SHP77 treated with DMSO at 0.1 percent for 48 hours (cell line): ENCODE measurements around the gene ZNF160.
"Not testable (repeated sequence)": the region's sequence is repeated elsewhere in the genome, so short reads cannot be mapped to it uniquely, and the experiment has no call there.

Source experiments
- DNase-seq: peaks from one replicate; lab custom pipeline; 2025; lab: John Stamatoyannopoulos, UW

Gene ZNF160

DNA sequence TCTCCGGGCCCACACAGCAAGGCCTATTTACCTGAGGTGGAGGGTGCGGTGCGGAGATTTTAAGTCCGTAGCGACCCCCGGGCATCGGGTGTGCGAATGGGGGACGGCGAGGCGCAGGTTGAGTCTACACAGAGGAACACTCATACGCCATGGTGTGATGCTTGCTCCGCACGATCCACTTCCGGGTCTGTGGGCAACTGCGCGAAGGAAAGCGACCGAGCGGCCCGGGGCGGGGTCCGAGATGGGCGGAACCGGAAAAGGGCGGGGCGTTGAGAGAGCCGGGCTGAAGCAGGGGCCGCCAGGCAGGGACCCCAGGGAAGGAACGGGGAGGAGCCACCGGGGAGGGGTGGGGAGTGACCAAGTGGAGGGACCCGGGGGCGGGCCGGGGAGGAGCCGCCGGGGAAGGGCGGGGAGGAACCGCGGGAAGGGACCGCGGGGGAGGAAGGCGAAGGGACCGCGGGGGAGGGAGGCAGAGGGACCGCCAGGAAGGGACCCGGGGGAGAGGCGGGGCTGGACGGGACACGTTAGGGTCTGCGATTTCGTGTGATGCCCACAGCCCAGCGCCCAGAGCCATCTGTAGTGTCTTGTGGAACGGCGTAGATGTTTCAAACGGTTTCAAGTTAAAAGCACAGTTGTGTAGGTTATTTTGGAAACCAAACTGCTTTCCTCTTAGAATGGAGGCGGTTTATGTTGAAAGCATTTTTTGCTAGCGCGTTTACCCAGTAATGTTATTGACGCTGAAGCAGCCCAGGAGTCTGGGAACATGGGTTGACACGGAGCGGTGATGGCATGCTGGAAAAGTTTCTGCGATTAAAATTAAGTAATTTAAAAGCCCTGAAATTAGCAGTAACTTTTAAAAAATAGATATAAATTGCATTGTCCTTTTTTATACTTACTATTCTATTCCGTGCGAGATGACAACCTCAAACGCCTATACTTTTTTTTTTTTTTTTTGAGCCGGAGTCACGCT lies at the start of gene ZNF160:
TSS of gene ZNF160 (minus strand) at position 189 of the 970 bp plus-strand sequence. CDS start 17,146 bp downstream, outside the sequence.
- DNase-seq = peak; percentile 81

DNA sequence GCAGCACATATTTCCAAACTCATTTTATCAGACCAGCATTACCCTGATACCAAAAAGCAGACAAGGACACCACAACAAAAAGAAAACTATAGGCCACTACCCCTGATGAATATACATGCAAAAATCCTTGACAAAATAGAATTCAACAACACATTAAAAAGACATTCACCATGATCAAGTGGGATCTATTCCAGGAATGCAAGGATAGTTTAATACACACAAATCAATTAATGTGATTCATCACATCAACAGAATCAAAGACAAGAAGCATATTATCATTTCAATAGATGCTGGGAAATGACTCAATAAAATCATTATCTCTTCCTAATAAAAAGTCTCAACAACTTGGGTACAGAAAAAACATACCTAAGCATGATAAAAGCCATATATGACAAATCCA lies 44.4 kb upstream of the ZNF160 start:
- DNase-seq = no peak

DNA sequence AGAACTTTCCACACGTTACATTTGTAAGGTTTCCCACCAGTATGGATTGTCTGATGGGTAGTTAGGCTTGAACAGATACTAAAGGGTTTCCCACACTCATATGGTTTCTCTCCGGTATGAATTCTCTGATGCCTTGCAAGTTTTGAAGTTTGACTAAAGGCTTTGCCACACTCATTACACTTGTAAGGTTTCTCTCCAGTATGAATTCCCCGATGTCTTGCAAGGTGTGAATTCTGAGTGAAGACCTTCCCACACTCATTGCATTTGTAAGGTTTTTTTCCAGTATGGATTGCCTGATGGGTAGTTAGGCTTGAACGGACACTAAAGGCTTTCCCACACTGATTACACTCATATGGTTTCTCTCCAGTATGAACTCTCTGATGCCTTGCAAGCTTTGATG lies 37.1 kb upstream of the ZNF160 start:
- no peak for DNase-seq

DNA sequence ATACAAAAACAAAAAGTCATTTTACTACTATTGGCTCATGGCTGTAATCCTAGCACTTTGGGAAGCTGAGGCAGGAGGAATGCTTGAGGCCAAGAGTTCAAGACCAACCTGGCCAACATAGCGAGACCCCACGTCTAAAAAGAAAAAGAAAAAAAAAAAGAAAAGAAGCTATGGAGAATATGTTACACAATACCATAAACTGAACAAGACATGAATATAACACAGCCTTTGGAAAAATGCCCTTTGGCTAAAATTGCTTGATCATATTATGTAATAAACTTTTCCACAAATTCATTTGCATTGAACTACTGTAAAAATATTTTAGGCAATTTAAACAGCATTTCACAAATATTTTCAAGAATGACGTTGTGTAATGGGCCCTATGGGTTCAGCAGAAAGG lies 33.2 kb upstream of the ZNF160 start:
- DNase-seq = no peak

DNA sequence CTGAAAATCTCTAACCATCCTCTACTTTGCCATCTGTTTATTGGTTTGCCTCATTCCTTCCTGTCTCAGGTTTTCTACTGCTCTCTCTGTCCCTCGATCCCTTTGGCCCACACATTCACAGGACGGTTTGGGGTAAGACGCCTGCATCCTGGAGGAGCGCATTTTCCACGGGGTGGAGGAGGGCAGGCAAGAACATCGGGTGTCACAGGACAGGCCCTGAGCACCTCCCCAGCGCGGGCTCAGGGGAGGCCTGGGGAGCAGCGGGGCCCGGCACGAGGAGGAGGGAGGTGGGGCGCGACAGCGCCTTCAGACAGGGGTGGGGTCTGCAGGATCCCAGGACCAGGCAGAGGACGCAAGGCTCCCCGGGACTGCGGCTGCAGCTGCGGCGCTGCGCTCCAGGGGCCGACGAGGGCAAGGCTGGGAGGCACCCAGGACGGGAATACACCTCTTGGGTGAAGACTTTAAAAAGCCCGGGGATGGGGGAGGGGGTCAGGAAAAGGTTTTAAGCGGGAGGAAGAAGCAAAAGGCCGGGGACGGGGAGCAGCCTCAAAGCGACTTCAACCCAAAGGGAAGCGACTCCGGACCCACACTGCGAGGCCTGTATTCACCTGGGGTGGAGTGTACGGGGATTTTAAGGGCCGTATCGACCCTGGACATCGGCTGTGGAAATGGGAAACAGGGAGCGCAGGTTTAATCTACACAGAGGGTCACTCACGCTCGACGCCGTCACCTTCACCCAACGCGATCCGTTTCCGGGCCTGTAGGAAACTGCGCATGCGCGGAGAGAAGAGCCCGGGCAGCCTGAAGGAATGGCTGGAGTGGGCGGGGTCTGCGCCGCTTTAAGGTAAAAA lies 29.1 kb upstream of the ZNF160 start, which contains the start of gene ZNF415:
TSS of gene ZNF415 (minus strand) at position 770 of the 851 bp plus-strand sequence. CDS start 10,234 bp downstream, outside the sequence.
- DNase-seq = no peak

DNA sequence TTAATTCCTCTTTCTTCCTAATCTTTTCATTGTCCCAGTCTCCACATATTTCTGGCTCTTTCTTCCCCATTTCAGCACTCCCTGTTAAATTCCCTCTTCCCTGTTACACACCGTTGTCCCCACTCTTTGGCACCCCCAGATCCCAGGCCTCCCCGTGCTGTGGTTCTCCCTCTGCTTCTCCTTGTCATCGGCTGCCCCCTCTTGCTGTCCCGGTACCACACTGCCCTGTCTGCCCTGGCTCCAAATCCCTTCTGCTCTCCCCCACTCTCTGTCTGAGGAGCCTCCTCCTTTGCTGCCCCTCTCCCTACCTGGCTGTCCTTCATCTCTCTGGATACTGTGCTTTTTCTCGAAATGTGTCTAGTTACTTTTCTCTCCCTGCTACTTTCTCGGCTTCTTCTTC lies 28.5 kb upstream of the ZNF160 start:
- DNase-seq = no peak

DNA sequence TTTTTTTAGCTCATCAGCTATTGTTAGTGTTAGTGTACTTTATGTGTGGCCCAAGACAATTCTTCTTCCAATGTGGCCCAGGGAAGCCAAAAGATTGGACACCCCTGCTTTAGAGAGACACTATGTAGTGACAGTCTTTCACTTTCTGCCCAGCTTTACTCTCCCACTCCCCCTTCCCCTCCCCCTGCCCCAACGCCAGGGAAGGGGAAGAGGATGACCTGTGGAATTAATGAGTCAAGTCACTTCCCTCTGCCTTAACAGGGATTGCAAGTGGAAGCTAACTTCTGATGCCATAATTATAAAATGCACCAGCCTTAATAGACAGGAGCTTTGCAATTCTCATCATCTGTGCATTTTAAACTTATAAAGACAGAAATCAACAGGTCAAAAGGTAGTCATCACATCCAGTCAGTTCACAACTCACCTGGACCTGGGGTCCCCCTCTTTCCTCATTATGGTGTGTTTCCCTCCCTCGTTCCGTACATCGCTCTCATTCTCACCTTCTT lies 27.9 kb upstream of the ZNF160 start:
- no peak for DNase-seq

DNA sequence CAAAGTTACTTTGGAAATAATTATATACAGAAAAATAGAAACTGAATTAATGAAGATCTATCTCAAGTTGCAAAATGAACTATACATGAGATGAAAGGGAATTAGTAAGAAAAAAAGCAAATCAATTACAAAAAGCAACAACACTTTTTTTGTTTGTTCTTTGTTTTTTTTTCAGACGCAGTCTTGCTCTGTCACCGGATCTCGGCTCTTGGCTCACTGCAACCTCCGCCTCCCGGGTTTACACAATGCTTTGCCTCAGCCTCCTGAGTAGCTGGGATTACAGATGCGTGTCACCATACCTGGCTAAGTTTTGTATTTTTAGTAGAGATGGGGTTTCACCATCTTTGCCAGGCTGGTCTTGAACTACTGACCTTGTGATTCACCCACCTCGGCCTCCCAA lies 27.3 kb upstream of the ZNF160 start:
- no peak for DNase-seq

DNA sequence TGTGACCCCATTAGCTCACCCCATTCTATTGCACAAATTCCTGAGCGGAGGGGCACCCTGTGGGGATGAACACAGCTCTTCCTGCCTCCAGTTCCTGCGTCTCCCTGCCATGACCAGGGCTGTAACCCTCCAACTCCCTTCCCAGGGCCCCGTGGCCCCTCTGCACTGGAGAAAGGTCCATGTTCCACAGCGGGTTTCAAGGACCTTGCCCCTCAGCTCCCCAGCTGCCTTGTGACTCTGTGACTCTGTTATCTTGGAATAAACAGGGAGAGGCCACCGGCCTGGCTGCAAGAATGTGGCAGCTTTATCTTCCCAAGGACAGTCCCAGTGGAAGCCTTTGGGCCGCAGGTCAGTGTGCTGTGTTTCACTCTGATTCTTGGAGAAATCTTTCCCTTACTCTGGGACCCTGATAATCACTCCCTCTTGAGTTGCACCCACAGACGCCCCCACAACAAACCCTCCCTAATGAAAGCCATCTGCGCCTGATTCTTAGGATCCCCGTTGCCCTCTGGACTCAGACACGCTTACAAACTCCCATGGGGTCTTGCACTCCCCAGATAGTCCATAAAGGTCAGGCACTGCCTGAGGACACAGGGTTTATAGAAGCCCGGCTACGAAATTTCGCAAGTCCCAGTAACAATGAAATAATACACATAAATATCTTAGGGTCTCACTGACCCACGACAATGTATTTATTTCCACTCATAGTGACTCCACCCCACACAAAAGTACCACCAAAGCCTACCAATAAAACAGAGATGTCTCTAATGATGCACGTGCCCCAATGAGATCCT lies 23.7 kb upstream of the ZNF160 start:
- not testable (repeated sequence) for DNase-seq

DNA sequence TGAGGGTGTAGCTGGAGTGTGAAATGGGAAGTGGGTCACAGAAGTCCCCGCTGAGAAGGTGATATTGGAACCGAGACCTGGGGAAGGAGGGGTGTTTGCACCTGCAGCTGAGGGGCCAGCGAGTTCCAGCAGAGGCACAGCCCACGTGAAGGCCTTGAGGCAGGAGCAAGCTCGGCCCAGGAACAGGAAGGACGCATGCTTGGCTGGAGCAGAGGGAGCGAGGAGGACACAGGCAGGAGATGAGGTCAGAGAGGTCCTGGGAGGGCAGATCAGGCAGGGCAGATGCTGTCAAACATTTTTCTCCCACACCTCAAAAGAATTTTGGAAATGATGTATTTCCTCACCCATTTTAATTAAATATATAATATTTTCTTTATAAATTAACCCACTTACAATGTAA lies 20.2 kb upstream of the ZNF160 start:
- DNase-seq = no peak

DNA sequence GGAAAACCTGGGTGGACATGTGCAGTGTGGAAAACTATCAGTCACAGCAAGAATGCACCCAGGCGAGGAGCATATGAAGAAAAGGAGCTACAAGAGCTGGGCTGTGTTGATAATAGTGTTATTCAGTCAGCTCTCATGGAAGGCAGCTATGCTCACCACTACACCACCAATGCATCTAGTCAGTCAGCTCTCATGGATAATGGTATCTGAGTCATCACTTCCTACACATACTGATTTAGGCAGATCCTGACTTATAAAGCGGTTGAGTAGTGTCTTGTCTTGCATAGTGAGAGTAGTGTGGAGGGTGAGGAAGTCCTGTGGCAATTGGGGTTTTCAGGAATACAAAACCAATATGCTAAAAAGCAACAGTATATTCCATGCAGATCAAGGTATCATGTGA lies 9.1 kb upstream of the ZNF160 start:
- DNase-seq = no peak

DNA sequence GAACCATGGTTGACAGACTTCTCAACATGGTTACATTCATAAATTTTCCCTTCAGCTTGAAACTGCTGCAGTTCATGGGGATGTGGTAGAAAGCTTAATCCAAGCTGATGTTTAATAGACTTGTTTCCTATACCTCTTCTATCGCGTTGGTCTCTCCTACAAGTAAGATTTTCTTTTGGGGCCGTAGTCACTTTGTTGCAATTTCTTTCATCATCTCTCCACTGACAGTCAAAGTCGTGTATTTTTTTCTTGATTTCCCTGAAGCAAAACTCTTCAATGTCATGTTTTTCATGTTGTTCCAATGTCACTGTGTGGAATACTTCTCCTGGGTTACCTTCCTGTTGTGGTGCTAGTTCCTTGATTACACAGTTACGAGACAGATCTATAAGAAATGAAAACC lies 6.3 kb upstream of the ZNF160 start:
- no peak for DNase-seq

DNA sequence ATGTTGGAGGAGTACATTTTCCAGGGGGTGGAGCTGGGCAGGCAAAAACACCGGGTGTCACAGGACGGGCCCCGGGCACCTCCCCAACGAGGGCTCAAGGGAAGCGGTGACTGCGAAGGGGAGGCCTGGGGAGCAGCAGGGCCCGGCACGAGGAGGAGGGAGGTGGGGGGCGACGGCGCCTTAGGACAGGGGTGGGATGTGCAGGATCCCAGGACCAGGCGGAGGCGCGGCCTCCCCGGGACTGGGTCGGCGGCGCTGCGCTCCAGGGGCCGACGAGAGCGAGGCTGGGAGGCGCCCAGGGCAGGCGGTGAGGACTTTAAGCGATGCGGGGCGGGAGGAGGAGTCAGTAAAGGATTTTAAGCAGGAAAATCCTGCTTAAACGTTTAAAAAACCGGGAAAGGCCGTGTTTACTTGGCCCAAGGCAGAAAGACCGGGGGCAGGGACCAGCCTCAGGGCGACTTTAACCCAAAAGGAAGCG lies 427 bp downstream of the ZNF160 start:
- no peak for DNase-seq

DNA sequence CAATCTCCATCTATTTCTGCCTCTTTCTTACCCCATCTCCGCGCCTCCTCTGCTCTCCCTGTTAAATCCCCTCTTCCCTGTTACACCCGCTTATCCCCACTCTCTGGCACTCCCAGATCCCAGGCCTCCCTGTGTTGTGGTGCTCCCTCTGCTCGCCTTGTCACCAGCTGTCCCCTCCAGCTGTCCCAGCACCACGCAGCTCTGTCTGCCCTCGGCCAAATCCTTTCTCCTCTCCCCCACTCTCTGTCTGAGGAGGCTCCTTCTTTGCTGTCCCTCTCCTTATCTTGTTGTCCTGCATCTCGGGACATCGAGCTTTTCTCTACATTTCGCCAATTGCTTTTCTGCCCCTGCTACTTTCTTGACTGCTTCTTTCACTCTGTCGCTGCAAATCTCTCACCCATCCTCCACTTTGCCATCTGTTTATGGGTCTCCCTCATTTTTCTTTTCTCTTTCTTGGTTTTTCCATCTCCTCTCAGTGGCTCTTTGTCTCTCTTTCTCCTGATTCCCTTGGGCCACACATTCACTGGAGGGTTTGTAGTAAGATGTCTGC lies 941 bp downstream of the ZNF160 start:
- DNase-seq = no peak

DNA sequence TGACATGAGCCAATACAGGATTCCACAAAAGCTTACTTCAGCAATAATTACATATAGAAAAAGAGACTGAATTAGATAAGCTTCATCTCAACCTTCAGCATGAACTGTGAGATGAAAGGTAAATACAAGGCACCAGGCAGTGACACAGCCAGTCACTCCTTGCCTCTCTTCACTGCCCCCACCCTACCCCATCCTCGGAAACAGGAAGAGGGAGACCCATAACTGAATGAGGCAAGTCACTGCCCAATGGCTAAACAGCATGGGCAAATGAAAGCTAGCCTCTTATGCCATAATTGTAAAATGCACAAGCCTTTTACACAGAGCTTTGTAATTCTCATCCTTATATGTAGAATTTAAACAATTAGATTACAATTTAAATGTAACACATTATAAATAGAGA lies 1.7 kb downstream of the ZNF160 start:
- DNase-seq = no peak

DNA sequence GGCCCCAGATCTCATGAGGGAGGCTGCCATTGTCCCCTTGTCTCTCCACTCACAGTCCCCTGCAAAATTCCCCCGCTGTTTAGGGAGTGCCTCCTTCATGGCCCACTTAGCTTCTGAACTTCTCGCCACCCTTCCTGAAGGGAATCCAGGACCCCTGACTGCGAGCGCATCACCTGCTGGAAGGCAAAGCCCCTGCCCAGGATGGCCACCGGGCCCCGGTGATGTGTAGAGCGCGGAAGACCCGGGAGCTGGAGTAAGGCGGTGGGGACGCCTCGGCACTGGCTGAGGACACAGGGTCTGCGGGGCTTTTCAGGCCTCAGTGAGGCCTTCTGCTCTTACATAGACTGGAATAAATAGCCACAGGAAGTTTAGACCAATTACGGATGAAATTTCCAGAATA lies 4.7 kb downstream of the ZNF160 start:
- DNase-seq = not testable (repeated sequence)

DNA sequence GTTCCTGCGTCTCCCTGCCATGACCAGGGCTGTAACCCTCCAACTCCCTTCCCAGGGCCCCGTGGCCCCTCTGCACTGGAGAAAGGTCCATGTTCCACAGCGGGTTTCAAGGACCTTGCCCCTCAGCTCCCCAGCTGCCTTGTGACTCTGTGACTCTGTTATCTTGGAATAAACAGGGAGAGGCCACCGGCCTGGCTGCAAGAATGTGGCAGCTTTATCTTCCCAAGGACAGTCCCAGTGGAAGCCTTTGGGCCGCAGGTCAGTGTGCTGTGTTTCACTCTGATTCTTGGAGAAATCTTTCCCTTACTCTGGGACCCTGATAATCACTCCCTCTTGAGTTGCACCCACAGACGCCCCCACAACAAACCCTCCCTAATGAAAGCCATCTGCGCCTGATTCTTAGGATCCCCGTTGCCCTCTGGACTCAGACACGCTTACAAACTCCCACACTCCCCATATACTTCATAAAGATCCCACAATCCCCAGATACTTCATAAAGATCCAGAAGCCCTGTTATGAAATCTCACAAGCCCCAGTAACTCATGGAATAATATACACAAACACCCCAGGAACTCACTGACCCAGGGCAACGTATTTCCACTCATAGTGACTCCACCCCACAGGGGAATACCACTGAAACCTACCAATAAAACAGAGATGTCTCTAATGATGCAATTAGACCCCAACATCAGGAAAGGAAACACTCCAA lies 6.1 kb downstream of the ZNF160 start:
- not testable (repeated sequence) for DNase-seq

DNA sequence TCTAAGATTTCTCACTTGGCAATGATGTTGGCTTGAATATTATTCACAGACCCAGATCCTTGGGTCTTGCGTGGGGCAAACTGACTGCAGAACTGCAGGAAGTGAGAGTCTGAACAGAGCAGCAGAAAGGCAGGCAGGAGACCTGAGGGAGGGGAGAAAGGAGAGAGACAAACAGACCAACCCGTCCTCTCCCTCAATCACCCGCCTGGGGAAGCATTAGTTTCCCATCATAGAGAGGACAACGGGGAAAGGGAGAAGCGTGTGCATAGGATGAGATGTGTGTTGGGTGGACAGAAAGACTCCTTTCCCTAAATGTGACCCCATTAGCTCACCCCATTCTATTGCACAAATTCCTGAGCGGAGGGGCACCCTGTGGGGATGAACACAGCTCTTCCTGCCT lies 6.6 kb downstream of the ZNF160 start:
- DNase-seq = not testable (repeated sequence)

DNA sequence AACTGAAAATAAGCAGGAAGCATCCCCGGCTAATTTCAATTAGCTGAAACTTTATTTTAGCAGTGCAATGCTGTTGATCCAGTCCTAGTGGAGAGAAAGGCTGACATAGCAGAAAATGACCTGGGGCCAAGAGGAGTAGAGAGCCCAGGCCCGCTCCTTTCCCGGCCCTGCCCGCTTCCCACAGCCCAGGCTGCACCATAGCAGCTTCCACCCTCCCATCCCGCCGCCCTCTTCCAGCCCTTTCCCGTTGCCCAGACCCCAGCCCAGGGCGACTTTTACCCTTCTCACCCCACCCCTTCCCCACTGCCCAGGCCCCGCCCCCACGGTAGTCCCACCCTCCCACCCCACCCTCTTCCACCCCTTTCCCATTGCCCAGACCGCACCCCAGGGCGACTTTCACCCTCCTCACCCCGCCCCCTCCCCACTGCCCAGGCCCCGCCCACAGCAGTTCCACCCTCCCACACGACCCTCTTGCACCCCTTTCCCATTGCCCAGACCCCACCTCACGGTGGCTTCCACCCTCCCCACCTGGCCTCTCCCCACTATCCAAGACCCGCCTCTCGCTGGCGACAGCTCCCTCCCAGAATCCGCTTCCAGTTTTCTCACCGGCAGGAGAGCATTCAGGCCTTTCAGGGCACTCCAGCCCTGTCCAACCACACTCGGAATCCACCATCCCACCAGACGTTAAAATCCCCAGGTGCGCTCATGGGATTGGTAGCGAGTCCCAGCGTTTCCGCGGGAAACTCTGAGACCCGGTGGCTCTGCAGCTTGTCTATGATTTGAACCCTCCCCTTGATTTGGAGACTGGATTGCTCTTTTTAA lies 8.3 kb downstream of the ZNF160 start:
- no peak for DNase-seq

DNA sequence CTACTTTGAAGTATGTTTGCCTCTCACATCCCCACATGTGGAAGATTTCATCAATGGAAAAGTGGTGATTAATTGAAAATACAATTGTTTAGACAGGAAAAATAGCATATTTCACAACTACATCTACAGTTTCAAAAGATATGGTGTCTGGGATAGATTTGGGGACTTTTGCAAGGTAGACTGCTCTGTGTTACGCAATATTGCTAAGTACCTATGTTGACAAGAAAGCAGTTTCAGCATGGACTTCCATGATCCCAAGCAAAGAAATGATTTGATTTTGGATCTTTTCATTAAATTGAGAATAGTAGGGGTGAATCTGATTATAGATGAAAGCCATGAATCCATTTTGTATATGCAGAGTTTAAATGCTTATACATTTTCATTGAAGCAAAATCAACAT lies 10.5 kb downstream of the ZNF160 start:
- no peak for DNase-seq
